GM19455 (cell line): ENCODE results near the gene RPL31.
A peak's percentile ranks its signal among the peaks of the same experiment; 100 is the strongest.

Experiments
- ATAC-seq: cut with Tn5 transposase; IDR thresholded peaks from one replicate; pipeline ENCODE4 v1.9.1; 2021; ENCODE audit not compliant: unreplicated experiment

RPL31 gene

GRCh38 chr2:100993294-100993693 lies 8.8 kb upstream of the RPL31 start:
- ATAC-seq = no peak

GRCh38 chr2:100995309-100996075 lies 6.6 kb upstream of the RPL31 start:
- no peak for ATAC-seq

GRCh38 chr2:100997509-100998234 lies 4.4 kb upstream of the RPL31 start:
- ATAC-seq = no peak

- no peak for ATAC-seq
Observed at GRCh38 chr2:100998235-100998573, 3.9 kb upstream of the RPL31 start.

GRCh38 chr2:100999995-101000394 lies 2.1 kb upstream of the RPL31 start:
- ATAC-seq = no peak

GRCh38 chr2:101002562-101003277 lies 631 bp downstream of the RPL31 start:
- ATAC-seq = no peak

- no peak for ATAC-seq
Observed at GRCh38 chr2:101003278-101003775, 1.2 kb downstream of the RPL31 start.

- ATAC-seq = no peak
Observed at GRCh38 chr2:101004620-101005325, 2.7 kb downstream of the RPL31 start.

- ATAC-seq = no peak
Observed at GRCh38 chr2:101006065-101006715, 4.1 kb downstream of the RPL31 start.

GRCh38 chr2:101007415-101008345 lies 5.6 kb downstream of the RPL31 start:
- no peak for ATAC-seq

GRCh38 chr2:101011152-101011551 lies 9.1 kb downstream of the RPL31 start:
- no peak for ATAC-seq

- ATAC-seq = peak; percentile 92
Observed at GRCh38 chr2:101012054-101012705, 10.1 kb downstream of the RPL31 start.

- ATAC-seq = no peak
Observed at GRCh38 chr2:101012706-101013181, 10.7 kb downstream of the RPL31 start.

- ATAC-seq = no peak
Observed at GRCh38 chr2:101014264-101014857, 12.3 kb downstream of the RPL31 start.

GRCh38 chr2:101017371-101017770 lies 15.3 kb downstream of the RPL31 start:
- no peak for ATAC-seq

GRCh38 chr2:101018934-101019333 lies 16.8 kb downstream of the RPL31 start:
- ATAC-seq = no peak

- ATAC-seq = no peak
Observed at GRCh38 chr2:101022221-101022620, 20.1 kb downstream of the RPL31 start.

- ATAC-seq = no peak
Observed at GRCh38 chr2:101023327-101024107, 21.4 kb downstream of the RPL31 start.
